Stimulated activated effector memory CD8-positive, alpha-beta T cell treated with anti-CD3 and anti-CD28 coated beads, Interleukin-12 subunit alpha, Interleukin-12 subunit beta, amount 100 ng/mL, for 72 hours (primary cell): ENCODE results near the gene KDM8.
"Not testable (repeated sequence)": the region's sequence is repeated elsewhere in the genome, so short reads cannot be mapped to it uniquely, and the experiment has no call there.

Experiments
- ATAC-seq: fragments of 150-1000 bp; cut with Tn5 transposase; 2 replicates; pipeline ENCODE4 v1.10.0; 2021
- DNase-seq, 2 donors: peaks; one replicate each; pipeline ENCODE4 v3.0.0; 2021 to 2022; ENCODE audit warnings: low spot score in 2 of 2
- H3K27ac Mint-ChIP-seq: one replicate; pipeline ENCODE4 v1.8.0; 2022; ENCODE audit warnings: mild to moderate bottlenecking, mixed read lengths
- H3K36me3 Mint-ChIP-seq: one replicate; pipeline ENCODE4 v1.8.0; 2022; ENCODE audit warnings: mild to moderate bottlenecking, mixed read lengths
- H3K4me1 Mint-ChIP-seq: one replicate; pipeline ENCODE4 v1.8.0; 2022; ENCODE audit warnings: mixed read lengths
- H3K4me3 Mint-ChIP-seq: one replicate; pipeline ENCODE4 v1.8.0; 2022; ENCODE audit warnings: mild to moderate bottlenecking, mixed read lengths
- H3K9me3 Mint-ChIP-seq: one replicate; pipeline ENCODE4 v1.8.0; 2022; ENCODE audit warnings: mixed read lengths

KDM8 gene

DNA sequence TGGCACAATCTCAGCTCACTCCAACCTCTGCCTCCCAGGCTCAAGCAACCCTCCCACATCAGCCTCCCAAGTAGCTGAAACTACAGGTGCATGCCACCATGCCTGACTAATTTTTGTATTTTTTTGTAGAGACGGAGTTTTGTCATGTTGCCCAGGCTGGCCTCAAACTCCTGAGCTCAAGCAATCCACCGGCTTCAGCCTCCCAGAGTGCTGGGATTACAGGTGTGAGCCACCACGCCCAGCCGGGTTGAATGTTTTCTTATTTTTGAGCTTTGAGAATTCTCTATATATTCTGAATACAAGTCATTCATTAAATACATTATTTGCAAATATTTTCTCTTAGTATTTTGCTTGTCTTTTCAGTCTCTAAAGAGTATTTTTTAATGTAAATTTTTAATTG is 45.6 kb downstream of the KDM8 start:
- peaks cover 76% of the 10 kb centered on the region for H3K4me1 Mint-ChIP-seq
- not testable (repeated sequence) for H3K36me3 Mint-ChIP-seq, DNase-seq, H3K4me3 Mint-ChIP-seq, H3K9me3 Mint-ChIP-seq, ATAC-seq, H3K27ac Mint-ChIP-seq

DNA sequence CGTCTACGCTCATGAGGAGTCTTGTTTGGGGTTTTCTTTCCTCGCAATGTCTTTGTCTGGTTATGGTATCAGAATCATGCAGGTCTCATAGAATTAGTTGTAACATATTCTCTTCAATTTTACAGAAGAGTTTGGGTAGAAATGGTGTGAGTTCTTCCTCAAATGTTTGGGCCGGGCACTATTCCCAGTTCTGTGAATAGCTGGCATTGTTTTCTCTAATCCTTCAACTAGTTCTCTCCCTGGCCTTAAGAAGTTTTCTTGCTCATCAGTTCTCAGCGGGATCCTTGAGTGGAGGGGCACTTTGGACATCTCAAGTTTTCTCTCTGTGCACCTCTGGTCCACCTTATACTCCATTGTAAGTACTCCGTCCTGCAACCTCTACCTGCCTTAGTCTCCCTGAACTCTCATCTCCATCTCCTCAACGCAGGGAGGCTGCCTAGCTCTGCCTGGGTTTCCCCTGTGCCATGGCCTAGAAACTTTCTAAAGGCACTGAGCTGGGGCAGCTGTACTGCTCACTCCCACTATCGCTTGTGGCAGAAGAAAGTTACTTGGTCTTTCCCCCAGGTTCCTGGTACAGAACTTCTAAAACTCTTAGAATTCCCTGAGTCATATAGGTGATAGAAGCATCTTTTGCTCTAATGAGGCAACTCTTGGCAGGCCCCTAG is 48.3 kb downstream of the KDM8 start:
- ATAC-seq (peak; percentile 60), DNase-seq (no peak)
- no peaks in the 10 kb centered on the region for H3K9me3 Mint-ChIP-seq
- peak overlapping the region; percentile 61 for H3K4me3 Mint-ChIP-seq
- peak overlapping the region; percentile 84 for H3K27ac Mint-ChIP-seq
- peaks cover 33% of the 10 kb centered on the region for H3K36me3 Mint-ChIP-seq
- H3K4me1 Mint-ChIP-seq, result peaks cover 80% of the 10 kb centered on the region

DNA sequence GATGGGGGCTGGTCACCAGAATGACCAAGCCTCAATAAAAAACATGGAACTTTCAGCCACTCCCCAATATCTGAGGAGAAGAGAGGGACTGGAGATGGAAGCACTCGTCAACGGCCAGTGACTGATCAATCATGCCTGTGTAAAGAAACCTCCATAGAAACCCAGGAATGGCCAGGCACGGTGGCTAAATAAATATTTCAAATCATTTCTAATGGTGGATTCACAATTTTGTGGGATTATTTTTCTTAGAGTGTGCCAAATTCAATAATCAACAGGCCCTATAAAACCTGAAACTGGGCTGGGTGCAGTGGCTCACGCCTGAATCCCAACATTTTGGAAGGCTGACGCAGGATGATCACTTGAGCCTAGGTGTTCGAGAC is 48.9 kb downstream of the KDM8 start:
- peak overlapping the region; percentile 61 for H3K4me3 Mint-ChIP-seq

DNA sequence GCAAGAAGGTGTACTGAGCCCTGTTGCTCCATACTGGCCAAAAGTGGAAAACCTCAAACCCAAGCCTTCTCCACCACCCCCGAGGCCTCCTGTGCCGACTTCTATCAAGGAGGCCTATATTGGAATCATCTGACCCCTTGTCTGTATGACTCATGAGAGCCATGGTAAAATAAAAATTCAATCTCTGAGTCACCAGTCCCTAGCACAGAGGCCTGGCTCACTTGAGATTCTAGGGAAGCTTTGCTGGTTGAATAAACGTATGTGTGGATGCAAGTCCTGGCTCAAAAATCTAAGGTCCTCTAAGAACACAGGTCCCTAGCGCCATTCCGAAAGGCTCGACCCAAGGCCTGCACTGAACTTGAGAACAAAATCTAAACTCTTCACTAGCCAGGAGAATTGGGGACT is 50.2 kb downstream of the KDM8 start:
- ATAC-seq, result peak; percentile 83
- H3K36me3 Mint-ChIP-seq, result peaks cover 39% of the 10 kb centered on the region
- DNase-seq, result no peak
- H3K9me3 Mint-ChIP-seq, result no peaks in the 10 kb centered on the region
- peak overlapping the region; percentile 61 for H3K4me3 Mint-ChIP-seq
- peaks cover 71% of the 10 kb centered on the region for H3K4me1 Mint-ChIP-seq
- peak overlapping the region; percentile 84 for H3K27ac Mint-ChIP-seq

More for the DNA sequence above, 48.9 kb downstream of the KDM8 start:
- H3K36me3 Mint-ChIP-seq, result peaks cover 38% of the 10 kb centered on the region
- DNase-seq (no peak), ATAC-seq (no peak)
- H3K9me3 Mint-ChIP-seq, result no peaks in the 10 kb centered on the region
- H3K4me1 Mint-ChIP-seq, result peaks cover 80% of the 10 kb centered on the region
- peak overlapping the region; percentile 84 for H3K27ac Mint-ChIP-seq

DNA sequence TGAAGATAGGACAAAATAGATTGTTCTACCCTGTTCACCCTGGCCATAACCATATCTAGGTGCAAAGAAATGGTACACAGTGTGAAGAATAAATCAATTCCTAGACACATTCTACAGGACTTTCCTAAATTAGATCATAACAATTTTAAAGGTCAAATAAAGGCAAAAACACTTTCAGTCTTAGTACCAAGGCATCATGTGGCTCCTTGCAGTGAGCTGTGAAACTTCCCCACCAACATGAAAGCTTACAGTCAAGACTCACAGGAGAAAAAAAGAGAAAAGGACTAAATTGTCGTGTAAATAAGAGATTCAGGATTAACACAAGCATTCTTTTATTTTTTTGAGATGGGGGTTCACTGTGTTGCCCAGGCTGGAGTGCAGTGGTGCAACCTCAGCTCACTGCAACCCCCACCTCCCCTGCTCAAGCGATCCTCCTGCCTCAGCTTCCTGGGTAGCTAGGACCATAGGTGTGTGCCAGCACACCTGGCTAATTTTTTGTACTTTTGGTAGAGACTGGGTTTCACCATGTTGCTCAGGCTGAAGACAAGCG is 51.0 kb downstream of the KDM8 start:
- Mint-ChIP-seq H3K36me3 (peaks cover 34% of the 10 kb centered on the region), H3K9me3 (no peaks in the 10 kb centered on the region), H3K4me1 (peaks cover 72% of the 10 kb centered on the region), H3K4me3 (peak overlapping the region; percentile 61), H3K27ac (peak overlapping the region; percentile 84)
- peak; percentile 86 for ATAC-seq
- DNase-seq, result no peak

DNA sequence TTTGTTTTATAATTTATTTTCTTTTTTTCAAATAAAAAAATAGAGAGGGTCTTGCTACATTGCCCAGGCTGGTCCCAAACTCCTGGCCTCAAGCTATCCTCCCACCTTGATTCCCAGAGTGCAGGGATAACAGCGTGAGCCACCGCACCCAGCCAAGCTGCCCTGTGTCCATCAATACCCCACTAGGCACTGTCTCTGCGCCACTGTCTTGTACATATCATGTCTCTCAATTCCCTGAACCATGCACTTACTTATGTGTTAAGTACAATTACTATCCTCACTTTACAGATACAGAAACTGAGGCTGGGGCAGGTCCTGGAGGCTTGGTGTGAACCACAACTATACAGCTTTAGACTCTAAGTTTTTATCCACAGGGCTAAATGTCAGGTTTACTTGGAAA is 53.5 kb downstream of the KDM8 start:
- Mint-ChIP-seq H3K9me3 (no peaks in the 10 kb centered on the region), H3K4me1 (peaks cover 71% of the 10 kb centered on the region), H3K27ac (no peak overlapping the region), H3K36me3 (peaks cover 34% of the 10 kb centered on the region), H3K4me3 (no peak overlapping the region)
- ATAC-seq (no peak), DNase-seq (no peak)

DNA sequence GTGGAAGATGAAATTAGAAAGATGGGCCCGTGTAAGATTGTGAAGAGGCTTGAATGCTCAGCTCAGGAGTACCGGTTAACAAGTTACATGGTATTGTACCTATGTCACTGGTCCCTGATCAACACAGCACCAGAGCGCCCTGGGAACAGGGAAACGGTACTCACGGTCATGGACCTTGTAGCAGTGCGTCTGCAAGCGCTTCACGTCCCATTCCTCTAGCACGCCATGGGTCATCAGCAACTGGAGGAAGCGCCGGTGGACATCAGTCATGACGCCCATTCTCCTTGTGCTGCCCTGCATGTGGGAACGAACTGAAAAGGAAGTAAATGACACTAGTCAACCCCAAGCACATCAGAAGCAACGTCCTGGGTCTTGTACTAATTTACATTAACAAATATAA is 53.9 kb downstream of the KDM8 start:
- H3K27ac Mint-ChIP-seq, result no peak overlapping the region
- no peak for ATAC-seq
- peaks cover 71% of the 10 kb centered on the region for H3K4me1 Mint-ChIP-seq

DNA sequence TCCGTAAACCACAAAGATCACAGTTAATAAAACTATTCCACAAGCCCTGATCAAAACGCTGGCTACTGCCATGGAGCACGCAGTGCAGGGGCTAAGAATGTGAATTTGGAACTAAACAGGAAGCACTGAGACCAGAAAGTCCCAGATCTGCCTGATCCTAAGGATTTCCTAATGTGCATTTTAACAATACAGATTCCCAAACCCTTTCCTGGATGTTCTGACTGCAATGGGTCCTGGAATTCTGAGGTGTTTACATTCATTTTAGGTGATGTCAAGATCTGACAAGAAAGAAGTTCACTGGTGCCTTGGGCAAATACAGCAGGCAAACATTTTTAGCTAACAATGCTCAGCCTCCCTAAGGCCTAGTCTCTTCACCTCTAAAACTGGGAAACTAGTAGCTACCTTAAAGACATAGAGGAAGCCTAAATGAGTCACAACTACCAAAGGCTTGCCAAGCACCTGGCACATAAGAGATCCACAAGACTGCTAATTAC is 55.0 kb downstream of the KDM8 start:
- Mint-ChIP-seq H3K36me3 (peaks cover 43% of the 10 kb centered on the region), H3K27ac (peak overlapping the region; percentile 20), H3K9me3 (no peaks in the 10 kb centered on the region), H3K4me1 (peaks cover 71% of the 10 kb centered on the region), H3K4me3 (no peak overlapping the region)
- no peak for DNase-seq
- no peak for ATAC-seq

More for the DNA sequence above, 53.9 kb downstream of the KDM8 start:
- no peak for DNase-seq
- H3K4me3 Mint-ChIP-seq, result no peak overlapping the region
- peaks cover 34% of the 10 kb centered on the region for H3K36me3 Mint-ChIP-seq
- H3K9me3 Mint-ChIP-seq, result no peaks in the 10 kb centered on the region

DNA sequence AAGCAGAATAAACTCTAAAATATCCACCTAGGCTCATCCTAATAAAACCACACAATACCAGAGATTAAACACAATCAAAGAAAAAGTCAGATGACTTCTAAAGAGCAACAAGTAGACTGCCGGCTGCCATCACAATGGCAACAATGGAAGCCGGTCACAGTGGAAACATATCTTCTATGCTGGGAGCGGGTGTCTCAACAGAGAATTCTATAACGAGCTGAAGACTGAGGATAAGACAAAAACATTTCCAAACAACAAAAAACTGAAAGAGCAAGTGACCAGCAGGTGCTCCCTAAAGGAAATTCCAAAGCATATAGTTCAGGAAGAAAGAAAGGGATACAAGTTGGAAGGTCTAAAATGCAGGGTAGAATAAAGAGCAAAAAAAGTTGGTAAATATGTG is 56.4 kb downstream of the KDM8 start:
- peaks cover 36% of the 10 kb centered on the region for H3K36me3 Mint-ChIP-seq
- DNase-seq (no peak), ATAC-seq (no peak)
- H3K4me1 Mint-ChIP-seq, result peaks cover 57% of the 10 kb centered on the region
- no peak overlapping the region for H3K27ac Mint-ChIP-seq
- H3K4me3 Mint-ChIP-seq, result no peak overlapping the region
- H3K9me3 Mint-ChIP-seq, result no peaks in the 10 kb centered on the region

DNA sequence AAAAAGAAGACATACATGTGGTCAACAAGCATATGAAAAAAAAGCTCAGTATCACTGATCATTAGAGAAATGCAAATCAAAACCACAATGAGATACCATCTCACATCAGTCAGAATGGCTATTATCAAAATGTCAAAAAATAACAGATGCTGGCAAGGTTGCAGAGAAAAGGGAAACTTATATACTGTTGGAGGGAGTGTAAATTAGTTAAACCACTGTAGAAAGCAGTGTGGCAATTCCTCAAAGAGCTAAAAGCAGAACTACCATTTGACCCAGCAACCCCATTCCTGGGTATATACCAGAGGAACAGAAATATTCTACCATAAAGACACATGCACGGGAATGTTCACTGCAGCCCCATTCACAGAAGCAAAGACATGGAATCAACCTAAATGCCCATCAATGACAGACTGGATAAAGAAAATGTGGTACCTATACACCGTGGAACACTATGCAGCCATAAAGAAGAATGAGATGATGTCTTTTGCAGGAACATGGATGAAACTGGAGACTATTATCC is 59.6 kb downstream of the KDM8 start:
- H3K9me3 Mint-ChIP-seq, H3K27ac Mint-ChIP-seq, H3K4me3 Mint-ChIP-seq, DNase-seq, ATAC-seq: not testable (repeated sequence)
- H3K36me3 Mint-ChIP-seq, result peaks cover 19% of the 10 kb centered on the region
- H3K4me1 Mint-ChIP-seq, result peaks cover 49% of the 10 kb centered on the region

DNA sequence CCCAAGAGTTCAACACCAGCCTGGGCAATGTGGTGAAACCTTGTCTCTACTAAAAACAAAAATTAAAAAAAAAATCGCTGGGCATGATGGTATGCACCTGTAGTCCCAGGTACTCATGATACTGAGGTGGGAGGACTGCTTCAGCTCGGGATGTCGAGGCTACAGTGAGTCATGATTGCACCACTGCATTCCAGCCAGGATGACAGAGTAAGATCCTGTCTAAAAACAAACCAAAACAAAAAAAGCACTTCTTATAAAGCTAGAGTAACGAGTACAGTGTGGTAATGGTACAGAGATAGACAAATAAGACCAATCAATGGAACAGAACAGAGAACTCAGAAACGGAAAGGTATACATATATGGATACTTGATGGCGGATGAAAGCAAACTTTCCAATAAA is 60.8 kb downstream of the KDM8 start:
- no peak overlapping the region for H3K27ac Mint-ChIP-seq
- peaks cover 27% of the 10 kb centered on the region for H3K36me3 Mint-ChIP-seq
- peaks cover 51% of the 10 kb centered on the region for H3K4me1 Mint-ChIP-seq
- DNase-seq (no peak), ATAC-seq (no peak)
- H3K4me3 Mint-ChIP-seq, result no peak overlapping the region
- no peaks in the 10 kb centered on the region for H3K9me3 Mint-ChIP-seq

DNA sequence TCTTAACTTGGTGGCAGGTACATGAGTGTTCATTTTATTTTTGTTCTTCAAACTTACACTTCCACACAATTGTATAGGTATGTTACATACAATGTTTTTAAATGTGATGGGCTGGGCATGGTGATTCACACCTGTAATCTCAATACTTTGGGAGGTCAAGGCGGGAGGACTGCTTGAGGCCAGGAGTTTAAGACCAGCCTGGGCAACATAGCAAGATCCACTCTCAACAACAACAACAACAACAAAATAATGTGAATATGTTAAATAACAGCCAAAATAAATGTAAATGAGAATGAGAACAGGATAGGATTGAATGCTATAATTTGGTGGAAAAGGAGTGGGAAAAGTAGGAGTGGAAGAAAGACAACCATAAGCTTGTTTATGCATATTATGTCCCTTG is 62.7 kb downstream of the KDM8 start:
- Mint-ChIP-seq H3K36me3 (peaks cover 27% of the 10 kb centered on the region), H3K27ac (no peak overlapping the region), H3K4me3 (no peak overlapping the region), H3K4me1 (peaks cover 54% of the 10 kb centered on the region), H3K9me3 (no peaks in the 10 kb centered on the region)
- DNase-seq (no peak), ATAC-seq (no peak)

DNA sequence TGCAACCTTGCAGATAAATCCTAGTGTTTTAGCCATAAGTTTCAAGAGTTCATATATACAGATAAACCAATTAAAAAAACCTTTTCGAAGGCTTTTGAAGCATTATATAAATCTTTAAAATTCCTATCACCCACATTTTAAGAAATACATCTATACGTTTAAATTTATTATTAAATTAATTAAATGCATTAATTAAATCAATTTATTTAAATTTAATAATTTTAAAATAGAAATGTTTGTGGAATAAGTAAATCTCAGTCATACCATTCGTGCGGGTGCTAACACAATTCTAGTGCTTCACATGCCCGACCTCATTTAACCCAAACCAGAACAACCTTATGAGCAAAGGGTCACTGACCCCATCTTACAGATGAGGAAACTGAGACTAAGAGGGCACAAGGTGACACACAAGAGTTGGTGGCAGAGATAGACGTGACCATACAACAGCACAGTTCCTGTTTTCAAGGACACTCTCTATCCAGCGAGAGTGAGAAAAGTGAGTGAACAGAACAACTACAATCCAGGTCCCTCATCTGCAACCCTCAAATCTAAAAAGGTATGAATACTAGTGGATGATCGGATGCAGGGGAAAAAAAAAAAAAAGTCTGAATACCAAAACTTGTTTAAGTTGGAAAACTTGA is 63.8 kb downstream of the KDM8 start:
- Mint-ChIP-seq H3K4me1 (peaks cover 60% of the 10 kb centered on the region), H3K4me3 (peak overlapping the region; percentile 94), H3K27ac (no peak overlapping the region), H3K9me3 (no peaks in the 10 kb centered on the region), H3K36me3 (peaks cover 27% of the 10 kb centered on the region)
- no peak for ATAC-seq
- DNase-seq, result no peak

DNA sequence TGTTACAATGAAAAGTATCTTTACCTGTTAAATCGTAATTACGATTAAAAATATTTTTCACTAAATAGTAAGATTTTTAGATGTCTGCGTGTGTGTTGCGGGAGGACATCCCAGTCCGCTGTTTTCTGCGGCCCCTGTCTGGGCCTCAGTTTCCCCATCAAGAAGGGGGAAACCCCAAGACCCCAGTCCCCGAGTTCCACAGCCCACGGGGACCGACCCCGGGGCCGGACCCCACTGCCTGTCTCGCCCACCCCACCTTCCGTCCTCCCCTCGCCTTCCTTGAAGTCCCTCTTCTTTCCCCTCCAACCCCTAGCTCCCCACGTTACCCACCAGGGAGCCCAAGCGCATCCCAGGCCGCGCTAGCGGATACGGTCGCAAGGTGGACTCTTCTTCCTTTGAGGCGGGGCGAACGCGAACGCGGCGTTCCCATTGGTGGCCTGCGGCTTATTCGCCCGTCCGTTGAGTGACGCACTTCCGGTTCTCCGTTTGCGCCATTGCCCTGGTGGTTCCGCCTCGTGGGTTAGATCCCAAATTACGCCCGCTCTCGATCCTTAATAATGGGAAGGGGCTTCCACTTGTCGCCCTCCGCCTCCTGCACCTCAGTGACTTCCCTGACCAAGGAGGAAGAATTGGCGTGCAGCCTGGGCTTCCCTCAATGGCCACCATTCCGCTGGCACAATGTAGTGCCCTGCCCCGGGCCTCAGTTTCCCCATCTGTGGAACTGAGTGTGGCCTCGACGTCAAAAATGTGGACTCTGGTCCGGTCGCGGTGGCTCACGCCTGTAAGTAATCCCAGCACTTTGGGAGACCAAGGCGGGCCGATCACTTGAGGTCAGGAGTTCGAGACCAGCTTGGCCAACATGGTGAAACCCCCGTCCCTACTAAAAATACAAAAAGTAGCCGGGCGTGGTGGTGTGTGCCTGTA is 65.3 kb downstream of the KDM8 start, which contains the start of gene NSMCE1:
Gene NSMCE1 (minus strand): TSS at position 397 of the 924 bp plus-strand sequence. CDS start 11,202 bp downstream, outside the sequence.
- peaks cover 58% of the 10 kb centered on the region for H3K4me1 Mint-ChIP-seq
- H3K36me3 Mint-ChIP-seq, result peaks cover 17% of the 10 kb centered on the region
- peak within 1 kb of the TSS; percentile 97 for H3K27ac Mint-ChIP-seq
- peak within 1 kb of the TSS; percentile 94 for H3K4me3 Mint-ChIP-seq
- DNase-seq (peak; percentile 96 to 97), ATAC-seq (peak; percentile 99)
- no peaks in the 10 kb centered on the region for H3K9me3 Mint-ChIP-seq
